HG02678 (cell line): Measurements from ENCODE around the gene CASP2.
A peak's percentile ranks its signal among the peaks of the same experiment; 100 is the strongest.

Experiments used
- ATAC-seq: cut with Tn5 transposase; IDR thresholded peaks from one replicate; pipeline ENCODE4 v1.9.1; 2021; ENCODE audit warnings: mild to moderate bottlenecking, moderate library complexity; ENCODE audit not compliant: unreplicated experiment

The CASP2 gene

GRCh38 chr7:143325240-143325639 lies 37.1 kb downstream of the CASP2 start:
- ATAC-seq = peak; percentile 69

DNA sequence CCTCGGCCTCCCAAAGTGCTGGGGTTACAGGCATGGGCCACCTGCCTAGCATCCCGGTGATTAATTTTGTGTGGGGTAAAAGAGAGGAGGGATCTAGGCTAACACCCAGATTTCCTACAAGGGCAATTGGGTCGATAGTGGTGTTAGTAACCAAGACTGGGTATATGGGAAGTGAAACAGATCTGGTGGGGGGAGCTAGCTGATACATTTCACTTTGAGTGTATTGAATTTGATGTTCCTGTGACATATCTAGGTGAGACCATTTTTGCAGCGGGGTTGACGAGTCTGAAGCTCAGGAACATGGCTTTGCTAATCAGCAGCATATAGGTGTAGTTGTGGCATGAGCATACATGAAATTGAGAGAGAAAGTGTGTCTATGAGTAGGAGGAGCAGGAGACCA lies 39.8 kb downstream of the CASP2 start:
- ATAC-seq = no peak

GRCh38 chr7:143329471-143330170 lies 41.5 kb downstream of the CASP2 start:
- no peak for ATAC-seq

DNA sequence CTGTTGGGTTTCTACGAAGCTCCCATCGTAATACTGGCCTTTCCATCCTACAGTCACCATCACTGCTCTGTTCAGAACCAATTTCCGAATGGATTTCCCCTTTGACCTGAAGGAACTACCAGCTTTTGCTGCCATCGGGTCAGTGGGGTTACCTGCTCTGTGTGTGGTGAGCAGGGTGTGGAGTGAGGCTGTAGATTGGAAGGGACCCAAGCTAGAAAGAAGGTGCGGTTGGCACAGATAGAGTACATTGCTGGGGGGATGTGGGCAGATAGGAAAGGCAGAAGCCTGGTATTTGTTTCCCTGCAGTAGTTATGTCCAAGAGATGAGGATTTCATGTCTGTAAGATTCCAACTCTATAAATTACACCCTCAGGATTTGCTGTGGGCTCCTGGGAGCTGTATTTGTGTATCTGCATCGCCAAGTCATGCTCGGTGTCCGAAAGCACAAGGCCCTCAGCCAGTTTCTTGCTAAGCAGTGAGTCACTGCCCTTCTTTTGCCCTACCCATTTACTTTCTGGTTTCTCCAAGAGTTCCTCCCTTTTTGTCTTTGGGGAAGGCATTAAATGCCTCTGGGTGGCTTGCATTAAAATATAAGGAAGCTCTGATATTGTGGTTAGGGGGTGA lies 43.1 kb downstream of the CASP2 start:
- ATAC-seq = no peak

DNA sequence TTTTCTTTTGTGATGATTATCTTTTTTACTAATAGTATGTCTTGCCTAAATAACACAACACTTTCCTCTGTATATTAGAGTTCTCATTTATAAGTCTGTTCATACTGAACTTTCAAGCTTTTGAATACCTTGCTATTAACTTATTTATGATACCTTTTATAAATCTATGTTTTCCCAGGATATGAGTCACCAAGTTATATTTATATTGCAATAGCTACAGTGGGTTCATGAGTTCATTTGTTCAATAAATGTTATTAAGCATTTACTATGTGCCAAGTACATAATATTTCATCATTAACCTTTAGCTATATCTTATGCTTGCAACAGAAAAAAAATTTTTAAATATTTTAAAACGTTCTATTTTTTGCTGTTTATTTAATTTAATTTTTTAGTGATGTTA lies 46.1 kb downstream of the CASP2 start:
- ATAC-seq = no peak

DNA sequence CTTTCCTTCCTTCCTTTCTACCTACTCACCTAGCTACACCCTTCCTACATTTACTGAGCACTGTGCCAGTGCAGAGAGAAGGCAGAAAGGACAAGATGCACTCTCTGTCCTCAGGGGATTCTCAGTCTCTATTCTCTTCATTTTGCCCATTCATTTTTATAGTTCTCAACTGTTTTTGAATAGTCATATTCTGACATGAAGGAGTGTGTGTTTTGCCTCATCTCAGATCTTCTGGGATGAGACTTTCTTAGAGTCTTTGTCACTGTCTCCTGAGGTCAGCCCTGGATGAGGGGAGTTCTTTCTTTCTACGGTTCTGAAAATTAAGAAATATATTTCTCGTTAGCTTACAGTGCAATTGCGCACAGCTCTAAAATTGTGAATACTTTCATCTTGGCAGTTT lies 49.1 kb downstream of the CASP2 start:
- no peak for ATAC-seq

- ATAC-seq = no peak
These were observed 53.7 kb downstream of the CASP2 start for GRCh38 chr7:143341842-143342241.

- no peak for ATAC-seq
These were observed 55.4 kb downstream of the CASP2 start for GRCh38 chr7:143343596-143343995.

DNA sequence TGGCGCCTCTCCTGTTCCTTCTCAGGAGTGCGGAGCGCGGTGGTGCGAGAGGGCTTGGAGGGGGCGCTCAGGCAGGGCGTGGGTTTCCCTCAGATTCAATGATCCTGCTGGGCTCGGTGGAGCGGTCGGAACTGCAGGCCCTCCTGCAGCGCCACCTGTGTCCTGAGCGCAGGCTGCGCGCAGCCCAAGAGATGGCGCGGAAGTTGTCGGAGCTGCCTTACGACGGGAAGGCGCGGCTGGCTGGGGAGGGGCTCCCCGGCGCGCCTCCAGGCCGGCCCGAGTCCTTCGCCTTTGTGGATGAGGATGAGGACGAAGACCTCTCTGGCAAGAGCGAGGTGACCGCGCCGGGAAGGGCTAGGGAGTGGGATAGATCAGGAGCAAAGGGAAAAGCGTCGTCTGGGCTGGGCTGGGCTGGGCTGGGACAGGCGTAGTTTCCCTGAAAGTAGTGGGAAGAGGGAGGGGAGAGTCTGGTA lies 57.3 kb downstream of the CASP2 start:
- peak; percentile 88 for ATAC-seq

DNA sequence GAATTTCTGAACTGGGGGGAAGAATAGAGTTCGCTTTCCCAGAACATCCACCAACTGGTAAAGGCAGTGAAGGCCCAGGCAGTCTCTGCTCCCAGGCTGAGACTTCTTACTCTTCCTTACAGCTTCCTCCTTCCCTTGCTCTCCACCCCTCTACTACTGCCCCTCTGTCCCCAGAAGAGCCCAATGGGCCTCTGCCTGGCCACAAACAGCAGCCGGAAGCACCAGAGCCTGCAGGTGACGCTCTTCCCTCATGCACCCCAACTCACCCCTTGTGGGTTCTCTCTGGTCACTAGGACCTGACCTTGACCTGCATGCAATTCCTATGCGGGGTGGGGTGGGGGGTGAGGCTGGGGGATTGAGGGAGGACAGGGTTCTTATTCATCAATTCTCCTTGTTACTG lies 57.9 kb downstream of the CASP2 start:
- no peak for ATAC-seq

DNA sequence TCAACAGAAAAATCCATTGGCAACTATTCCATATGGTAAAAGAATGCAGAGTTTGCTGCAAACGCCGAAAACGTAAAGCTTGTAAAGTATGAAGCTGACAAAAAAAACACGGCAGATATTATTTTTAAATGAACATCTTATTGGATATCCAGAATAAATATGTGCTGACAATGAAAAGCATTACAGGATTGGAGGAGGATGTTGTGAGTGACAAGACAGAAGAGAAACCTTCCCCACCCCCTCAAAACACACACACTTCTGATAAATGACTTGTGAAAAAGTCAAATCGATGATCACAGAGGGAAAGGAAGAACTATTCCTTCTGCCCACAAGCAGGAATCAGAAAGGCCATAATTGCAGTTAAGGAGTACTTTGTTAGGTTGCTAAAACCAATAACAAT lies 59.8 kb downstream of the CASP2 start:
- no peak for ATAC-seq

DNA sequence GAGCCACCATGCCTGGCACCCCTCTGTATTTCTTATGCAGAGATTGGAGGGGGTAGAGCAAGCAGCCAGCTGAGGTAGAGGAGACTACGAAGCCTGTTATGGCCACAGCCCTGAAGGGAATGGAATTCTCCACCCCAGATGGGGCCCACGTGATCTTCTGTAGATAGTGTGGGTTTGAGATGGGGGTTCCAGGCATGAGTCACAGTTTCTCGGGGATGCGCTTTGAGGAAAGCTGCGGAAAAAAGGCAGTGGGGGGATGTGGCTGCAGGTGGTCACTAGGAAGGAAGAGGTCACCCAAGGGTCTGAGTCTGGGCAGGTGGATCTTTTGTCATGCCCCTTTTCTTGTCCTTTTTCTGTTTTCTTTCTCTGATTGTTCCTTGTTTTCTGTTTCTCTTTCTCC lies 62.9 kb downstream of the CASP2 start:
- ATAC-seq = no peak

- no peak for ATAC-seq
These were observed 63.4 kb downstream of the CASP2 start for GRCh38 chr7:143351574-143351973.

DNA sequence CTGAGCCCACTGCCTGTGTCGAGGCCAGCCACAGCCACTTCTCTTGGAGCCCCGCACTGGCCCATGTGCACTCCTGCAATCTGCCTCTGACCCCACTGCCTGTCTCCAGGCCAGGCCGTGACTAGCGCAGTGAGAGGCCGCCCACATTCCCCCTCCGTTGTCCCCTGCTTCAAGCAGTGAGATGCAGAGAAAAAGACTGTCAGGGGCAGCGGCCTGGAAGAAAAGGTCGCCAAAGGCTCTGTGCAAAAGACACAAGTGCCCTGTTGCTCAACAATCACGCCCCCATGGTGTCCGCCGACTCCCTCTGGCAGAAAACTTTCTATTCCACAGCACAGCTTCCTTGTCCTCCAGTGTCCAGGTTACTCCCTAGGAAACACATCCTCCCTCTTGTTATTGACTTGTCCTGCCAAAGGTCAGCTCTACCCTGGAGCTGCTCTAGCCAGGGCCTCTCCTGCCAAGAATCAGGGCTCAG lies 64.4 kb downstream of the CASP2 start:
- ATAC-seq = no peak

- no peak for ATAC-seq
These were observed 66.2 kb downstream of the CASP2 start for GRCh38 chr7:143354376-143354775.

DNA sequence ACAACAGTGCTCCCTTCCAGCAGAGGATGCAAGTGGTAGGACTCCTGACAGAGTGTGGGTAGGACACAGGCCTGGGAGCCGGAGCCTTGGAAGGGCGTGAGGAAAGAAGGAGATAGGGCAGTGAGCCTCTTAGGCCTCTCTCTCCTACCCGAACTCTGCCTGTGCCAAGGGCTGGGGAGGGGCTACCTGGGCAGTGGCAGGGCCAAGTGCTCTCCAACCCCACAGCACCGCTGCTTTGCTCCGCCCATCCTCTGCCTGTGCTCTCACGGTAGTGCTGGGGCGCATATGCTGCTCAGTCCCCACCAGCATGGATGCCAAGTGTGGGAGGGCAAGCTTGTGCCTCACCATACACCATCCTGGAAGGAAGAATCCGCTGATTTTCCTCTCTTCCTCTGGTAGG lies 66.8 kb downstream of the CASP2 start:
- no peak for ATAC-seq

GRCh38 chr7:143355450-143356385 lies 67.6 kb downstream of the CASP2 start:
- no peak for ATAC-seq

DNA sequence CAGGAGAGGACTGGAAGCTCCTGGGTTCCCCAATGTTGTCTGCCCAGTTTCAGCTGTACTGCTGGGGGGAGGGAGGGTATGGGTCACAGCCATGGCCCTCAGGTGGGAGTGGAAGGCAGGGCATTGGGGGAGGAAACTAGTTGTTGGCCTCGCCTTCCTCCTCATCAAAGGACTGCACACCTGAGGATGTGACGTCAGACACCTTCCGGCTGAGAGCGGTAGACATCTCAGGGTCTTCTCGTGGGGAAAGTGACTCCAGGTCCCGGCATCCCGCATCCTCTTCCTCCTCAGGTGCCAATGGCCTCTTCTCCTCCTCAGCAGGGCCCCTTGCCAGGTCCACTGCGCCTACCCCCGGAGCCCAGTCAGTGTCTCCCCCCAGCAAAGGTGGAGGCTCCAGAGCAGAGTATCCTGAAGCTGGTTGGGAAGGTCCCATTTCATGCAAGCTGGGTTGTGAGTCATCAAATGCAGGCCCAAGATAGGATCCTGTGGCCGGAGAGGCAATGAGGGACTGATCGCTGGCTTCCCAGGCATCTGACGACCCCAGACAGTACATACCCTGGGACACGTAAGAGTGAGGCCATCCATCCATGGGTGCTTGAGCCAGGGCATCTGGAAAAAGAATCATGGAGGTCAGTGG lies 68.4 kb downstream of the CASP2 start:
- no peak for ATAC-seq
